ENCODE results near the gene ANTXR2. TPM values are rescaled to one million over a fixed set of nuclear protein-coding genes. Genes with fewer than 3 reads are reported as not detected.
"Not testable (repeated sequence)": the region's sequence is repeated elsewhere in the genome, so short reads cannot be mapped to it uniquely, and the experiment has no call there.

Gene ANTXR2
- total RNA-seq (10 to 100 TPM; 33.3 to 76.7 (median 48.7) TPM), polyA plus RNA-seq (10 to 100 TPM in 1 of 2 donors, 1 to 10 TPM in 1; 7.0 to 18.0 TPM)
- long read RNA-seq, donor 1, full-length matches to known transcripts = 73 of 88 reads
- long read RNA-seq, donor 1, partial matches to known transcripts = 3 of 88 reads
- long read RNA-seq, donor 1, other reads (novel, unspliced or antisense) = 12 of 88 reads
- long read RNA-seq, donor 2, full-length matches to known transcripts = 102 of 125 reads
- long read RNA-seq, donor 2, partial matches to known transcripts = 2 of 125 reads
- long read RNA-seq, donor 2, other reads (novel, unspliced or antisense) = 21 of 125 reads
- long read RNA-seq, donor 3, full-length matches to known transcripts = 82 of 94 reads
- long read RNA-seq, donor 3, partial matches to known transcripts = 4 of 94 reads
- long read RNA-seq, donor 3, other reads (novel, unspliced or antisense) = 8 of 94 reads

DNA sequence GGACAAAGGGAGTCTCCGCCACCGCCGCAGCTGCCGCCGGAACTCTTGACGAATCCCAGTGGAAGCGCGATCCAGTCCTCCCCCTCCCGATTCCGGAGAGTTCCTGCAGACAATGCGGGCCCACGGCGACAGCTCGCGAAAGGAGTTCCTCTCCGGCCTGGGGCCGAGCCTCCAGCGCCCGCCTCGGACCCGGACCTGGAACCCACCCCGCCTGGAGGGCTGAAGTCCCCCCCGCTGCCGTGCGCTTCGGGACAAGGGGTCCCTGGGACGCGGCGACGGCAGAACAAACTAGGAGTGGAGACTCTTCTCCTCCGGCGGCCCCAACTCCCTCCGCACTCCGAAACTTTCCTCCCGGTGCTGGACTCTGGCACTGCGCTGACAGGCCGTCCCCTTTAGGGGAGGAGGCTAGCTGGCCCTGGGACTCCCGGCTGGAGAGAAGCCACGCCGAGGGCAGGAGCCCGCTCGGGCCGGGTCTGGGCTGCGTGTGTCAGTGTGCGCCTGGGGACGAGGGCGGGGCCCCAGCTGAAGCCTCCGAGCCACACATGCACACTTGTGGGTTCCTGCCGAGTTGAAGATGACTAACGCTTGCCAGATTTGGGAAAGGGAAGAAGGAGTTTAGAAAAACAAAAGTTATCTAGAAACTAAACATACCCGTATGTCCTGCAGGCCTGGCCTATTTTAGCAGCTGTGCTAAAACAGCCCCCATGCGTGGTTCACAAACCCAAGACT lies at the start of gene ANTXR2:
ANTXR2 (minus strand) TSS at position 486 of the 729 bp plus-strand sequence. CDS start 669 bp downstream, outside the sequence.
- TF ChIP-seq, protein P1, sequence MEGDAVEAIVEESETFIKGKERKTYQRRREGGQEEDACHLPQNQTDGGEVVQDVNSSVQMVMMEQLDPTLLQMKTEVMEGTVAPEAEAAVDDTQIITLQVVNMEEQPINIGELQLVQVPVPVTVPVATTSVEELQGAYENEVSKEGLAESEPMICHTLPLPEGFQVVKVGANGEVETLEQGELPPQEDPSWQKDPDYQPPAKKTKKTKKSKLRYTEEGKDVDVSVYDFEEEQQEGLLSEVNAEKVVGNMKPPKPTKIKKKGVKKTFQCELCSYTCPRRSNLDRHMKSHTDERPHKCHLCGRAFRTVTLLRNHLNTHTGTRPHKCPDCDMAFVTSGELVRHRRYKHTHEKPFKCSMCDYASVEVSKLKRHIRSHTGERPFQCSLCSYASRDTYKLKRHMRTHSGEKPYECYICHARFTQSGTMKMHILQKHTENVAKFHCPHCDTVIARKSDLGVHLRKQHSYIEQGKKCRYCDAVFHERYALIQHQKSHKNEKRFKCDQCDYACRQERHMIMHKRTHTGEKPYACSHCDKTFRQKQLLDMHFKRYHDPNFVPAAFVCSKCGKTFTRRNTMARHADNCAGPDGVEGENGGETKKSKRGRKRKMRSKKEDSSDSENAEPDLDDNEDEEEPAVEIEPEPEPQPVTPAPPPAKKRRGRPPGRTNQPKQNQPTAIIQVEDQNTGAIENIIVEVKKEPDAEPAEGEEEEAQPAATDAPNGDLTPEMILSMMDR (IDR thresholded peaks at IDR 0.05) = peak in 4 of 12 donors; percentile 9 to 30 (median 20)
- peak in 1 of 2 donors; percentile 75 for TF ChIP-seq POLR2A (IDR thresholded peaks at IDR 0.05)
- Histone ChIP-seq H3K4me3 (peak within 1 kb of the TSS; percentile 50 to 96 (median 92)), H3K9me3 (no peaks in the 10 kb centered on the region), H3K4me1 (peaks cover 0 to 75% (median 16%) of the 10 kb centered on the region in 12 donors), H3K36me3 (peaks cover 0 to 18% (median 13%) of the 10 kb centered on the region in 9 donors), H3K27me3 (no peaks in the 10 kb centered on the region), H3K27ac (peak within 1 kb of the TSS; percentile 86 to 99 (median 93))
- 0 to 3% (median 0%) methylated on average over 15 to 52 of the region's 52 CpGs for WGBS, 4 donors
- peak; percentile 95 to 98 (median 96) for ATAC-seq
- peak; percentile 89 to 97 (median 95) for DNase-seq
- intact Hi-C loops (cut with DNase I) = loop anchor here in 9 of 10 donors (2.0 to 10.0 kb wide), 9 partner anchors 36 to 1118 kb away; partner anchors contain the start of gene PRDM8 (in 1 of the 9)

DNA sequence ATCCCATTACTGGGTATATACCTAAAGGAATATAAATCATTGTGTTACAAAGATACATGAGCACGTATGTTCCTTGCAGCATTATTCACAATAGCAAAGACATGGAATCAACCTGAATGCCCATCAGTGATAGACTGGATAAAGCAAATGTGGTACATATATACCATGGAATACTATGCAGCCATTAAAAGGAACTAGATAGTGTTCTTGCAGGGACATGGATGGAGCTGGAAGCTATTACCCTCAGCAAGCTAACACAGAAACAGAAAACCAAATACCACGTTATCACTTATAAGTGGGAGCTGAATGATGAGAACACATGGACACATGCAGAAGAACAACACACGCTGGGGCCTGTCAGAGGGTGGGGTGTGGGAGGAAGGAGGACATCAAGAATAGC lies 48.8 kb upstream of the ANTXR2 start:
- intact Hi-C loops (cut with DNase I); H3K27me3 ChIP-seq; H3K4me3 ChIP-seq; ATAC-seq; H3K27ac ChIP-seq; H3K36me3 ChIP-seq; DNase-seq: not testable (repeated sequence)
- Histone ChIP-seq H3K4me1 (peaks cover 0 to 16% (median 0%) of the 10 kb centered on the region in 12 donors), H3K9me3 (peaks cover 0 to 21% (median 4%) of the 10 kb centered on the region in 12 donors)
- 63 to 82% (median 79%) methylated on average over 3 of the region's 3 CpGs for WGBS, 4 donors

DNA sequence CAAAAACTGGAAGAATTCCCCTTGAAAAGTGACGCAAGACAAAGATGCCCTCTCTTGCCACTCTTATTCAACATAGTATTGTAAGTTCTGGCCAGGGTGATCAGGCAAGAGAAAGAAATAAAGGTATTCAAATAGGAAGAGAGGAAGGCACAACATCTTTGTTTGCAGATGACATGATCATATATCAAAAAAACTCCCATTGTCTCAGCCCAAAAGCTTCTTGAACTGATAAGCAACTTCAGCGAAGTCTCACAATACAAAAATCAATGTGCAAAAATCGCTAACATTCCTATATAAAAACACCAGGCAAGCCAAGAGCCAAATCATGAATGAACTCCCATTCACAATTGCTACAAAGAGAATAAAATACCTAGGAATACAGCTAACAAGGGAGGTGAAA lies 46.6 kb upstream of the ANTXR2 start:
- intact Hi-C loops (cut with DNase I); H3K36me3 ChIP-seq: not testable (repeated sequence)

DNA sequence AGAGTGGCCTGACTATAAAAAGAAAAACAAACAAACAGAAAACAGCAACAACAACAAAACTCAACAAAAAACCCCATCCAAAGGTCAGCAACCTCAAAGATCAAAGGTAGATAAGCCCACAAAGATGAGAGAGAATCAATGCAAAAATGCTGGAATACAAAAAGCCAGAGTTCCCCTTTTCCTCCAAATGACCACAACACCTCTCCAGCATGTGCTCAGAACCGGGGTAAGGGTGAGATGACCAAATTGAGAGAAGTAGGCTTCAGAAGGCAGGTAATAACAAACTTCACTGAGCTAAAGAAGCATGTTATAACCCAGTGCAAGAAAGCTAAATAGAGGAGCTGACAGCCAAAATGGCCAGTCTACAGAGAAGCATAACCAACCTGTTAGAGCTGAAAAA lies 43.5 kb upstream of the ANTXR2 start:
- no peak for TF ChIP-seq POLR2A (IDR thresholded peaks at IDR 0.05)
- TF ChIP-seq, protein P1 (IDR thresholded peaks at IDR 0.05) = no peak
- intact Hi-C loops (cut with DNase I) = no loop called here
- DNase-seq (no peak), ATAC-seq (no peak)
- WGBS, 4 donors = 73 to 78% (median 77%) methylated on average over 1 of the region's 1 CpG
- Histone ChIP-seq H3K27me3 (no peaks in the 10 kb centered on the region), H3K27ac (no peak overlapping the region), H3K4me3 (no peak overlapping the region), H3K4me1 (peaks cover 0 to 9% (median 0%) of the 10 kb centered on the region in 12 donors), H3K9me3 (peaks cover 0 to 17% (median 4%) of the 10 kb centered on the region in 12 donors), H3K36me3 (no peaks in the 10 kb centered on the region)

More for the DNA sequence above, 46.6 kb upstream of the ANTXR2 start:
- H3K27ac ChIP-seq, H3K27me3 ChIP-seq, H3K4me3 ChIP-seq, ATAC-seq, H3K4me1 ChIP-seq, DNase-seq: not testable (repeated sequence)
- H3K9me3 ChIP-seq = peaks cover 0 to 21% (median 4%) of the 10 kb centered on the region in 12 donors
- 86 to 90% (median 88%) methylated on average over 3 of the region's 3 CpGs for WGBS, 4 donors

Measured in heart left ventricle (tissue), 16 donors.